Mesenchymal stem cell (in vitro differentiated cells and primary cell): ENCODE data around the gene NINJ2.

Experiments
- DNase-seq: peaks from one replicate; pipeline ENCODE4 v3.0.0-alpha.2; 2013
- H2AFZ ChIP-seq: one replicate; pipeline ENCODE4 v1.6.1; 2013; ENCODE audit warnings: low read depth, mild to moderate bottlenecking, control low read depth, inconsistent platforms, low read length, moderate library complexity
- H2AK5ac ChIP-seq: 2 replicates; pipeline ENCODE4 v1.6.1; 2013; ENCODE audit warnings: low read length, moderate library complexity, mild to moderate bottlenecking, inconsistent platforms; ENCODE audit not compliant: severe bottlenecking
- H2BK120ac ChIP-seq: one replicate; pipeline ENCODE4 v1.6.1; 2013; ENCODE audit warnings: low read depth, mild to moderate bottlenecking, inconsistent platforms, low read length, moderate library complexity
- H2BK12ac ChIP-seq, 2 experiments: one replicate each; pipeline ENCODE4 v1.6.1; 2013; ENCODE audit warnings: inconsistent platforms in 2 of 2, low read length in 2 of 2, mild to moderate bottlenecking in 2 of 2, moderate library complexity in 2 of 2, control low read depth in 1 of 2
- H2BK15ac ChIP-seq: one replicate; pipeline ENCODE4 v1.6.1; 2013; ENCODE audit warnings: mild to moderate bottlenecking, low read depth, inconsistent platforms; ENCODE audit not compliant: poor library complexity, severe bottlenecking
- H2BK5ac ChIP-seq: 2 replicates; pipeline ENCODE4 v1.6.1; 2013; ENCODE audit warnings: low read depth, mild to moderate bottlenecking, low read length, control low read depth, inconsistent platforms; ENCODE audit not compliant: poor library complexity, severe bottlenecking
- H3K14ac ChIP-seq, 2 experiments: one replicate each; pipeline ENCODE4 v1.6.1; 2013; ENCODE audit warnings: inconsistent platforms in 2 of 2, low read length in 2 of 2, control low read depth in 1 of 2, mild to moderate bottlenecking in 1 of 2, moderate library complexity in 1 of 2
- H3K18ac ChIP-seq, 2 experiments: one replicate each; pipeline ENCODE4 v1.6.1; 2013; ENCODE audit warnings: inconsistent platforms in 2 of 2, low read length in 2 of 2, control low read depth in 1 of 2, low read depth in 1 of 2, mild to moderate bottlenecking in 1 of 2
- H3K23ac ChIP-seq, 2 experiments: one replicate each; pipeline ENCODE4 v1.6.1; 2013; ENCODE audit warnings: inconsistent platforms in 2 of 2, low read length in 2 of 2, mild to moderate bottlenecking in 2 of 2, moderate library complexity in 2 of 2, control low read depth in 1 of 2
- H3K27ac ChIP-seq: 2 replicates; pipeline ENCODE4 v1.5.1; 2013; ENCODE audit warnings: mild to moderate bottlenecking, moderate library complexity, low read length, control low read depth, inconsistent platforms; ENCODE audit not compliant: poor library complexity, severe bottlenecking
- H3K27me3 ChIP-seq, 2 experiments: 2 replicates each; pipeline versions ENCODE4 v1.6.1 to v1.7.0; 2013; ENCODE audit warnings: low read length in 2 of 2, mild to moderate bottlenecking in 2 of 2, moderate library complexity in 2 of 2, control low read depth in 1 of 2, inconsistent platforms in 1 of 2; ENCODE audit not compliant: control insufficient read depth in 1 of 2, insufficient read depth in 1 of 2
- H3K36me3 ChIP-seq, 2 experiments: 2 replicates each; pipeline versions ENCODE4 v1.6.1 to v1.7.0; 2013; ENCODE audit warnings: low read length in 2 of 2, control low read depth in 1 of 2, inconsistent platforms in 1 of 2, low read depth in 1 of 2, mild to moderate bottlenecking in 1 of 2; ENCODE audit not compliant: insufficient read depth in 2 of 2, control insufficient read depth in 1 of 2
- H3K4ac ChIP-seq, 2 experiments: one replicate each; pipeline ENCODE4 v1.6.1; 2013; ENCODE audit warnings: inconsistent platforms in 2 of 2, low read length in 2 of 2, mild to moderate bottlenecking in 2 of 2, moderate library complexity in 2 of 2, control low read depth in 1 of 2, low read depth in 1 of 2
- H3K4me1 ChIP-seq: 2 replicates; pipeline ENCODE4 v1.6.1; 2013; ENCODE audit warnings: low read depth, low read length, control low read depth; ENCODE audit not compliant: control insufficient read depth, insufficient read depth
- H3K4me2 ChIP-seq: 2 replicates; pipeline ENCODE4 v1.6.1; 2013; ENCODE audit warnings: low read length, mild to moderate bottlenecking, inconsistent platforms; ENCODE audit not compliant: poor library complexity, severe bottlenecking
- H3K4me3 ChIP-seq, 2 experiments: 2 replicates each; pipeline versions ENCODE4 v1.5.1 to v1.7.0; 2013; ENCODE audit warnings: low read length in 2 of 2, mild to moderate bottlenecking in 2 of 2, control low read depth in 1 of 2, low read depth in 1 of 2; ENCODE audit not compliant: insufficient read depth in 1 of 2
- H3K79me1 ChIP-seq: replicated peaks from 2 replicates; pipeline ENCODE4 v1.6.1; 2013; ENCODE audit warnings: mild to moderate bottlenecking, control low read depth, low read length, inconsistent platforms; ENCODE audit not compliant: poor library complexity, severe bottlenecking
- H3K9ac ChIP-seq: 2 replicates; pipeline ENCODE4 v1.7.0; 2013; ENCODE audit warnings: mild to moderate bottlenecking, low read length, moderate library complexity
- H3K9me3 ChIP-seq: 2 replicates; pipeline ENCODE4 v1.7.0; 2013; ENCODE audit warnings: mild to moderate bottlenecking, low read length; ENCODE audit not compliant: control insufficient read depth
- H4K8ac ChIP-seq: one replicate; pipeline ENCODE4 v1.6.1; 2013; ENCODE audit warnings: inconsistent platforms, mild to moderate bottlenecking, low read length, moderate library complexity
- H4K91ac ChIP-seq: one replicate; pipeline ENCODE4 v1.6.1; 2013; ENCODE audit warnings: mild to moderate bottlenecking, low read length, inconsistent platforms
- WGBS: methylation state at CpG from one replicate; pipeline ENCODE4 v1.1.7; 2013; ENCODE audit warnings: mixed read lengths; 5-methylcytosine and 5-hydroxymethylcytosine counted together

Gene NINJ2

DNA sequence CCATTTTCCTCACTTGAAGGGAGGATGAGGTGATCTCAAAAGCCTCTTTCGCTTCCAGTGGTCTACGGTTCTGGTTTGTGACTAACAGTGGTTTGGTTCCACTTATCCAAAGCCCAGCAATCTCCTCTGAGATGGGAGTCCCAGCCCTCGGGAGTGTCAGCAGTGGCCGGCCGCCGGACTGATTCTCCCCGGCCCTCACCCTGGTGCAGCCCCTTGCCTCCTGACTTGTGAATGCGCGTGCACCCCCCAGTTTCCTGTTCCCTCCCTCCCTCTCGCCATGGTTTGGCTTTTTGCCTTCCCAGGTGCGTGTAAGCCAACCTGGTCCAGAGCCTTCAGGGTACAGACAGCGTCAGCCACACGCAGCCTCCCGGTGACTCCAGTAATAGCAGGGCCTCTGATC, 129.0 kb downstream of the NINJ2 start:
- H4K8ac ChIP-seq, result no peak overlapping the region
- H3K4ac ChIP-seq, result no peak overlapping the region
- H3K27ac ChIP-seq, result no peak overlapping the region
- H3K14ac ChIP-seq, result no peak overlapping the region
- H2AK5ac ChIP-seq, result no peak overlapping the region
- H3K9ac ChIP-seq, result no peak overlapping the region
- H2AFZ ChIP-seq, result no peak overlapping the region
- 97% methylated on average over 14 of the region's 14 CpGs for WGBS
- H3K9me3 ChIP-seq, result peaks cover 8% of the 10 kb centered on the region
- H3K18ac ChIP-seq, result no peak overlapping the region
- H3K27me3 ChIP-seq, result peaks cover 0 to 7% of the 10 kb centered on the region in 2 experiments
- no peak overlapping the region for H3K4me2 ChIP-seq
- no peaks in the 10 kb centered on the region for H3K36me3 ChIP-seq
- H3K4me1 ChIP-seq, result peaks cover 3% of the 10 kb centered on the region
- no peak overlapping the region for H3K4me3 ChIP-seq
- H2BK120ac ChIP-seq, result no peak overlapping the region
- no peak overlapping the region for H2BK12ac ChIP-seq
- DNase-seq, result no peak
- no peak overlapping the region for H3K23ac ChIP-seq
- H2BK5ac ChIP-seq, result no peak overlapping the region
- H2BK15ac ChIP-seq, result no peak overlapping the region
- no peak overlapping the region for H4K91ac ChIP-seq
- no peaks in the 10 kb centered on the region for H3K79me1 ChIP-seq

DNA sequence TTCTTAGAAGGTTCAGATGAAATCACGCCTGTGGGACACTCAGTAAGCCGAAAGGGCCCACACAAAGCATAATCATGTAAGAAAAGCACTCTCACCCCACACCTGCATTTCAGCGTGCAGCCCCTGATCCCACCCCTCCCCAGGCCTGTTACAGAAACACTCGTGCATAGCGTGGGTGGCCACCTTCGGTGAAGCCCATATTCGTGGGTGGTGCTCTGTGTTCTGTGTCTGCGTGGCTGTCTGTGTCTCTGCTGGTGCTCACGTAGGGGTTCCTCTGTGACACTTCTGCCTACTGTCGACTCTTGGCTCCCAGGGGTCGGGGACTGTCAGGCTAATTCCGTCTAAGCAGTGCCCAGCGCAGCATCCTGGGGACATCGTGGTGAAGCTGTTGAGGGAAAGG, 129.5 kb downstream of the NINJ2 start:
- Histone ChIP-seq H3K4ac (no peak overlapping the region), H2BK12ac (no peak overlapping the region), H3K18ac (no peak overlapping the region), H2AFZ (no peak overlapping the region), H3K23ac (no peak overlapping the region), H3K9ac (peak overlapping the region; percentile 72), H3K4me1 (peaks cover 2% of the 10 kb centered on the region), H3K36me3 (no peaks in the 10 kb centered on the region), H2BK120ac (no peak overlapping the region), H3K9me3 (peaks cover 8% of the 10 kb centered on the region), H3K27me3 (peaks cover 0 to 7% of the 10 kb centered on the region in 2 experiments), H3K4me2 (no peak overlapping the region), H2BK15ac (no peak overlapping the region), H2BK5ac (no peak overlapping the region), H4K91ac (no peak overlapping the region), H2AK5ac (no peak overlapping the region), H3K27ac (no peak overlapping the region), H3K4me3 (peak overlapping the region in 1 of 2 experiments; percentile 22), H3K79me1 (no peaks in the 10 kb centered on the region), H4K8ac (no peak overlapping the region), H3K14ac (no peak overlapping the region)
- 91% methylated on average over 14 of the region's 14 CpGs for WGBS
- DNase-seq, result no peak

DNA sequence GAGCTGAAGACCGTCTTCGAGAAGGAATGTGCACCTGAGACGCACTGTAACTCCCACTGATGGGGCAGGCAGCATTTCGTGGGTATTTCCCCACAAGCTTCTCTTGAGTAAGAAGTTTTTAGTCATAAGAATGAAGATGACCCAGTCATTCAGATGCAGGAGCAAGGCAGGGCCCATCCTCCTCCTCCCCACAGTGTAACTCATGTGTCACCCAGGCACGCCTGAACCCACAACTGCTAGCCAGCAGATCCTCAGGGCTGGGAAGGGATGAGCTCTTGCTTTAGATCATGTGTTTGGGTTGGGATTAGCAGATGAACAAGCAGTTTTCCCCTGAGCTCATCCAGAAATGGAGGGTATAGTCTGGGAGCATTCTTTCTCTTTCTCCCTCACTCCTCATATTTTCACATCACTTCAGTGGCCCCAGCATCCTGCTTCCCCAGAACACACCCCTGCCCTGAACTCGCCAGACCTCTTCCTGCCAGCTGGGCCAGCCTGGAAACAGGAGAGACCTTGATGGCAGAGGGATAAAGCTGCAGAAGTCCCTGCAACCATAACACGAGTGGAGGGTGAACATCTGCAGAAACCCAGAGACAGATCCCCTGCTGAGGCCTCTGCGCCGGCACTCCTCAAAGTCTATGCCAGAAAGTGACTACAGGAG, 130.2 kb downstream of the NINJ2 start:
- Histone ChIP-seq H3K4ac (no peak overlapping the region), H3K27me3 (peaks cover 0 to 7% of the 10 kb centered on the region in 2 experiments), H3K27ac (no peak overlapping the region), H3K14ac (no peak overlapping the region), H3K9ac (peak overlapping the region; percentile 72), H2BK5ac (no peak overlapping the region), H2BK12ac (no peak overlapping the region), H3K9me3 (peaks cover 8% of the 10 kb centered on the region), H3K79me1 (no peaks in the 10 kb centered on the region), H3K4me1 (no peaks in the 10 kb centered on the region), H4K91ac (no peak overlapping the region), H3K18ac (no peak overlapping the region), H3K4me3 (no peak overlapping the region), H2AFZ (no peak overlapping the region), H2BK120ac (no peak overlapping the region), H3K23ac (no peak overlapping the region), H3K36me3 (no peaks in the 10 kb centered on the region), H2BK15ac (peak overlapping the region; percentile 4), H3K4me2 (no peak overlapping the region), H2AK5ac (no peak overlapping the region), H4K8ac (peak overlapping the region; percentile 12)
- WGBS, result 85% methylated on average over 7 of the region's 9 CpGs
- peak; percentile 92 for DNase-seq

DNA sequence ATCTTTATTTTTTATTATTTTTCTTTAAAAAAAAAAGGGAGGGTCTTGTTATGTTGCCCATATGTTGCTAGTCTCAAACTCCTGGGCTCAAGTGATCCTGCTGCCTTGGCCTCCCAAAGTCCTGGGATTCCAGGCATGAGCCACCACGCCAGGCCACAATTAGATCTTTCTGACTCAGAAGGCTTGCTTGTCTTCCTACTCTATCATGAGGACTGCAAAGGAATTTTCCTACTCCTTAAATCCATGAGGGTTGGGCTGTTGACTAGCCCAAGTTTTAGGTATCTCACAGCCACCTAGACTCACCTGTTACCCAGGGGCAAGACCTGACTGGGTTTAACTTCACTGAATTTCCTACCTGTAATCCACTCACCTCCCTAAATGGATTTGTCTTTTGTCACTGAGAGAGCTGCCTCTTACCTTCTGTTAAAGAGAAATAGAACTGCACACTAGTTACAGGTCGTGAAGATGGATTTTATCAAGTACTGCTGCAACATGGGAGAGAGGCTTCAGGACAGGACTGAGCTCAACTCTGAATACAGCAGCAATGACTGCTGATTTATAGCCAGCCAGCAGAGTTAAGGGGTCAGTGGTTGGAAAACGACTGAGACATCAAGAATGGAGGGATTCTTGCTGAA, 131.2 kb downstream of the NINJ2 start:
- 66% methylated on average over 3 of the region's 3 CpGs for WGBS

More for the DNA sequence above, 131.2 kb downstream of the NINJ2 start:
- no peak overlapping the region for H3K4ac ChIP-seq
- H3K4me1 ChIP-seq, result no peaks in the 10 kb centered on the region
- no peak overlapping the region for H4K91ac ChIP-seq
- no peak overlapping the region for H3K23ac ChIP-seq
- H3K36me3 ChIP-seq, result no peaks in the 10 kb centered on the region
- H2BK120ac ChIP-seq, result no peak overlapping the region
- no peak overlapping the region for H2BK12ac ChIP-seq
- H3K9me3 ChIP-seq, result peaks cover 8% of the 10 kb centered on the region
- DNase-seq, result peak; percentile 34
- H3K79me1 ChIP-seq, result no peaks in the 10 kb centered on the region
- H3K9ac ChIP-seq, result no peak overlapping the region
- no peak overlapping the region for H2AFZ ChIP-seq
- no peak overlapping the region for H4K8ac ChIP-seq
- no peak overlapping the region for H3K14ac ChIP-seq
- no peak overlapping the region for H2AK5ac ChIP-seq
- H3K27ac ChIP-seq, result no peak overlapping the region
- no peak overlapping the region for H3K18ac ChIP-seq
- no peak overlapping the region for H2BK5ac ChIP-seq
- no peak overlapping the region for H3K4me3 ChIP-seq
- no peak overlapping the region for H2BK15ac ChIP-seq
- H3K4me2 ChIP-seq, result no peak overlapping the region
- H3K27me3 ChIP-seq, result peaks cover 0 to 16% of the 10 kb centered on the region in 2 experiments
